ENCODE data around the gene ACY1. TPM values are rescaled to one million over a fixed set of nuclear protein-coding genes. Genes with fewer than 3 reads are reported as not detected.
"Not testable (repeated sequence)": the region's sequence is repeated elsewhere in the genome, so short reads cannot be mapped to it uniquely, and the experiment has no call there.

The ACY1 gene
- polyA plus RNA-seq, 3 donors from 2014 or later: 19.0 to 52.7 (median 23.8) TPM

GRCh38 chr3:51988286-51989146 lies 5.2 kb downstream of the ACY1 start:
- no peaks in the 10 kb centered on the region for H3K9me3 Mint-ChIP-seq
- H3K4me3 Mint-ChIP-seq: no peak overlapping the region
- H3K27me3 Mint-ChIP-seq (ENCODE audit: low read depth in 3 of 3): no peaks in the 10 kb centered on the region
- H3K27ac Mint-ChIP-seq: peak overlapping the region in 2 of 6 donors; percentile 12 to 58
- peaks cover 16 to 19% of the 10 kb centered on the region in 2 donors for H3K4me1 Mint-ChIP-seq
- no peak for DNase-seq
- peaks cover 0 to 5% (median 0%) of the 10 kb centered on the region in 3 donors for H3K36me3 Mint-ChIP-seq

DNA sequence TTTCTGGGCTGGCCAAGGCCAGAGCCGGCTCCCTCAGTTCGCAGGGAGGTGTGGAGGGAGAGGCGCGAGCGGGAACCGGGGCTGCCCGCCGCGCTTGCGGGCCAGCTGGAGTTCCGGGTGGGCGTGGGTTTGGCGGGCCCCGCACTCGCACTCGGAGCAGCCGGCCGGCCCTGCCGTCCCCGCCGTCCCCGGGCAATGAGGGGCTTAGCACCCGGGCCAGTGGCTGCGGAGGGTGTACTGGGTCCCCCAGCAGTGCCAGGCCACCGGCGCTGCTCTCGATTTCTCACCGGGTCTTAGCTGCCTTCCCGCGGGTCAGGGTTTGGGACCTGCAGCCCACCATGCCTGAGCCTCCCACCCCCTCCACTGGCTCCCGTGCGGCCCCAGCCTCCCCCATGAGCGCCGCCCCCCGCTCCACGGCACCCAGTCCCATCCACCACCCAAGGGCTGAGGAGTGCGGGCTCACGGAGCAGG lies 7.2 kb downstream of the ACY1 start:
- Mint-ChIP-seq H3K36me3 (peaks cover 0 to 15% (median 0%) of the 10 kb centered on the region in 3 donors), H3K4me1 (peaks cover 28 to 33% of the 10 kb centered on the region in 2 donors)
- not testable (repeated sequence) for DNase-seq; H3K9me3 Mint-ChIP-seq; H3K4me3 Mint-ChIP-seq; H3K27me3 Mint-ChIP-seq (ENCODE audit: low read depth in 3 of 3); H3K27ac Mint-ChIP-seq

DNA sequence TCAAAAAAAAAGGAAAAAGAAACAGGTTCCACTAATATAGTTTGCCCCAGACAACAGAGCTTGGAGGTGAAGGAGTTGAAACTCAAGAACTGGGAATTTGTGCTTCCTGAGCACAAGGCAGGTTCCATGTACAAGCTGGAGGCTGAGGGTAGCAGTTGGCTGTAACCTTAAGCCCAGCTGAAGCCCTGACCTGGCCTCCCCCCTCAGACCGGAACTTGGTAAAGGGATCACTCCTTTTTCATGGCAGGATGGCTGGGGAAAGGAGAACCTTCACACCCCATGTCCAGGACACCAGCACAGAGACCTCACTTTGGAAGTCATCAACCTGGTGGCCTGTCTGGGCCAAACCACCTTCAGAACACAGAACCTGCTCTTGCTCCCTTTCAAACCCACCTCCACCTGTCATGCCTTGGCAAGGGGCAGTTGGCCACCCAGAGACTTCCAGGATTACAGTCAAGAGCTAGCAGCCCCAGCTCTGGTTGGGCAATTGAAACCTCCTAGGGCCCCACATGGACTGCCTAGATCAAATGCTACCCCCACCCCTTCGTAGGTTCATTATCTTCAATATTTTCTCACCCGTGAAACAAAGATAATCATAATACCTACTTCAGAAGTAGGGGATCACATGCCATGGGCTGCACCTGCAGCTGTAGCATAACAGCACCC lies 8.8 kb downstream of the ACY1 start:
- Mint-ChIP-seq H3K27ac (peak overlapping the region in 1 of 6 donors; percentile 36), H3K4me3 (no peak overlapping the region)

GRCh38 chr3:51993657-51994056 lies 10.3 kb downstream of the ACY1 start:
- Mint-ChIP-seq H3K27ac (peak overlapping the region in 4 of 6 donors; percentile 30 to 100 (median 98)), H3K36me3 (peaks cover 0 to 17% (median 0%) of the 10 kb centered on the region in 3 donors), H3K4me1 (peaks cover 38 to 39% of the 10 kb centered on the region in 2 donors), H3K4me3 (peak overlapping the region in 4 of 5 donors; percentile 33 to 100 (median 100))
- H3K9me3 Mint-ChIP-seq; DNase-seq; H3K27me3 Mint-ChIP-seq (ENCODE audit: low read depth in 3 of 3): not testable (repeated sequence)

More for the DNA sequence above, 8.8 kb downstream of the ACY1 start:
- Mint-ChIP-seq H3K9me3 (no peaks in the 10 kb centered on the region), H3K4me1 (peaks cover 37 to 39% of the 10 kb centered on the region in 2 donors), H3K36me3 (peaks cover 0 to 17% (median 0%) of the 10 kb centered on the region in 3 donors), H3K27me3 (ENCODE audit: low read depth in 3 of 3) (peaks cover 0 to 2% (median 2%) of the 10 kb centered on the region in 3 donors)
- DNase-seq: no peak

GRCh38 chr3:51994530-51994929 lies 11.2 kb downstream of the ACY1 start:
- Mint-ChIP-seq H3K36me3 (peaks cover 0 to 17% (median 0%) of the 10 kb centered on the region in 3 donors), H3K4me3 (peak overlapping the region; percentile 100), H3K9me3 (no peaks in the 10 kb centered on the region), H3K4me1 (peaks cover 36 to 39% of the 10 kb centered on the region in 2 donors), H3K27me3 (ENCODE audit: low read depth in 3 of 3) (peaks cover 3 to 4% (median 4%) of the 10 kb centered on the region in 3 donors), H3K27ac (peak overlapping the region; percentile 96 to 100 (median 99))
- DNase-seq: no peak

- H3K4me1 Mint-ChIP-seq: peaks cover 38 to 39% of the 10 kb centered on the region in 2 donors
- peaks cover 0 to 17% (median 0%) of the 10 kb centered on the region in 3 donors for H3K36me3 Mint-ChIP-seq
- H3K4me3 Mint-ChIP-seq: peak within 1 kb of the TSS; percentile 100
- DNase-seq: peak; percentile 87 to 92 (median 91)
- peak within 1 kb of the TSS; percentile 96 to 100 (median 99) for H3K27ac Mint-ChIP-seq
- H3K9me3 Mint-ChIP-seq: no peaks in the 10 kb centered on the region
- peaks cover 3 to 4% (median 4%) of the 10 kb centered on the region in 3 donors for H3K27me3 Mint-ChIP-seq (ENCODE audit: low read depth in 3 of 3)
These were observed 12.2 kb downstream of the ACY1 start, which contains the start of gene RPL29 for GRCh38 chr3:51995346-51996163. Gene RPL29, minus strand, starts transcription at chr3:51995895. Its CDS starts 434 bp downstream, at chr3:51995461.

DNA sequence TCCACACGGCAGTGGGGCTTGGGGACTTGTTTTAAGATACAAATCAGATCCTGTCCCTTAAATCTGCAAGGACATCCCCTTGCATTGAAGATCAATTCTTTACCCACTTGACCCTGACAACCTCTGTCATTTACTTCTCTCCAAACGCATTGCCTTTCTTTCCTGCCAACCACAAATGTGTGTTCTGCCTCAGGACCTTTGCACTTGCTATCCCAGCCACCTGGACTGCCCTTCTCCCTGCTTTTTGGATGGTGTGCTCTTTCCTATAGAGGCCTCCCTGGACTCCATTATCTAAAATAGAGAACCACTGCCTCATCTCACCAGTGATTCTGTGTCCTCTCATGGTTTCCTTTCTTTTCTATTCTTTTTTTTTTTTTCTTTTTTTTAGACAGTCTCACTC lies 13.8 kb downstream of the ACY1 start:
- Mint-ChIP-seq H3K27ac (peak overlapping the region in 4 of 6 donors; percentile 12 to 77 (median 64)), H3K27me3 (ENCODE audit: low read depth in 3 of 3) (peaks cover 3 to 5% (median 4%) of the 10 kb centered on the region in 3 donors), H3K4me1 (peaks cover 32 to 37% of the 10 kb centered on the region in 2 donors), H3K9me3 (no peaks in the 10 kb centered on the region), H3K36me3 (peaks cover 0 to 17% (median 0%) of the 10 kb centered on the region in 3 donors), H3K4me3 (peak overlapping the region; percentile 48 to 60 (median 56))
- no peak for DNase-seq

DNA sequence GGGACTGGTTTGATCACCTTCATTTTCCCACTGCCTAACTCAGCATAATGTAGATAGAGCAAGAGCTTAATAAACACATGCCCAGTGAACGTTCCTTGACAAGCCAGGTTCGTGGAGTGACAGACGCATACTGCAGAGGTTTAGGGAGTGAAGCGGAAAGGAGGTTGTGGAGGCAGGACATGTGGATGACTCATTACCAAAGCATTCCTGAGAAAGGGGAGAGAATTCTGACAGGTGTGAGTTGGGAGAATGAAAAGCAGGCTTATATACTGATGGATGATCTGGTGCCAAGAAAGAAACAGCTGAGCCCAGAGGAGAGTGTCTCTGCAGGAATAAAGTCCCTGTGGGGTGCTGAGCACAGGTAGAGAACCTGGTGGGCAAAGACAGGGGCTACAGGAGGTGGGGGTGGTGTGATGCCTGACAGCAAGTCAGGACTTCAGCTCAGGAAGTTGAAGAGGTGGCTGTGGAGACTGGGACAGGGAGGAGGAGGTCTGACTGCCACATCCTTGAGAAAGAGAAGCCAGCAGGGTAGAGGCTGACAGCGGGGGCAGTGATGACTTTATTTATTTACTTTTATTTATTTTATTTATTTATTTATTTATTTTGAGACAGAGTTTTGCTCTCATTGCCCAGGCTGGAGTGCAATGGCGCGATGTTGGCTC lies 14.7 kb downstream of the ACY1 start:
- H3K4me3 Mint-ChIP-seq: no peak overlapping the region
- H3K27ac Mint-ChIP-seq: peak overlapping the region in 1 of 6 donors; percentile 28
- no peaks in the 10 kb centered on the region for H3K9me3 Mint-ChIP-seq
- DNase-seq: no peak
- peaks cover 25 to 36% of the 10 kb centered on the region in 2 donors for H3K4me1 Mint-ChIP-seq
- H3K27me3 Mint-ChIP-seq (ENCODE audit: low read depth in 3 of 3): peaks cover 3 to 5% (median 4%) of the 10 kb centered on the region in 3 donors
- peaks cover 0 to 14% (median 0%) of the 10 kb centered on the region in 3 donors for H3K36me3 Mint-ChIP-seq

DNA sequence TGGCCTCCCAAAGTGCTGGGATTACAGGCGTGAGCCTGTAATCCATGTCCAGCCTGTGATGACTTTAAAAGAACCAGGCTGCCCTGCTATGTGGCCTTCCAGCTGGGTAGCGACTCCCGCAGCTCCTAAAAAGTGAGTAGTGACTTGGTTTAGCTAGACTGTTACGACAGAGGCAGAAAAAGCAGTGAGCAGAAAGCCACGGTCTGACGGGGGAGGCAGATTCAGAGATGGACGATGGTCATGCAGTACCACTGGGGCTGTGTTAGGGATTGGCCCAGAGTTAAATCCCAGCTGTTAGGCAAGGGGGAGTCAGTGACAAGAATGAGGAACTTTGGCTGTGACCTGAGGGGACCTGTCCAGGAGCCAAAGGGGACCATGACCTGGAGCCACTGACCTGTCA lies 15.4 kb downstream of the ACY1 start:
- no peak overlapping the region for H3K27ac Mint-ChIP-seq
- no peak overlapping the region for H3K4me3 Mint-ChIP-seq
- peaks cover 0 to 9% (median 0%) of the 10 kb centered on the region in 3 donors for H3K36me3 Mint-ChIP-seq
- DNase-seq: no peak
- H3K27me3 Mint-ChIP-seq (ENCODE audit: low read depth in 3 of 3): peaks cover 3 to 5% (median 4%) of the 10 kb centered on the region in 3 donors
- H3K4me1 Mint-ChIP-seq: peaks cover 24 to 32% of the 10 kb centered on the region in 2 donors
- no peaks in the 10 kb centered on the region for H3K9me3 Mint-ChIP-seq

- Mint-ChIP-seq H3K27ac (no peak overlapping the region), H3K36me3 (peaks cover 0 to 3% (median 0%) of the 10 kb centered on the region in 3 donors), H3K27me3 (ENCODE audit: low read depth in 3 of 3) (peaks cover 3 to 5% (median 5%) of the 10 kb centered on the region in 3 donors), H3K9me3 (no peaks in the 10 kb centered on the region), H3K4me3 (no peak overlapping the region), H3K4me1 (peaks cover 13 to 22% of the 10 kb centered on the region in 2 donors)
- no peak for DNase-seq
These were observed 16.5 kb downstream of the ACY1 start for GRCh38 chr3:51999846-52000245.

DNA sequence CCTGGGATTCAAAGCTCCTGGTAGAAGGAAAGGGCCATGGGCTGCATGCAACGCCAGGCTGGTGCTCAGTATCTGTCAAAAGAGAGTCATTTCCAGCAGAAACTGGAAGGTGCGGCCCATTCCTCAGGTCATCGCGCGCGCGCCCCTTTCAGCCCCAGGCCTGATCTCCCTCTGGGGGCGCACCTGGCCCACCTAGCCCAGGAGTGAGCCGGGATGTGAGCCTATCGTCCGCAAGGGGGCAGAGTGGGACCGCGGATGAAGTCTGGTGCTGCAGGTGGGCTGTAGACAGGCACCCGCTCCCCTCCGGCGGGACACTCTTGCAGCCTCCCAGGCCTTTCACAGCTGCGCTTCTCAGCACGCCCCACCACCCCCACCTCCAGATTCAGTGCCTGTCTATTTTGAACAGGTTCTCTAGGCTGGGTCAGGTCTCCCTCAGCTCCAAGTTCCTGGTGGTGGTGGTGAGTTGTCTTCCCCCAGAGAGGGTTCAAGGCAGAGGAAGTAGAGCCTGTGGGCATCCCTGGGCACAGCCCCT lies 18.2 kb downstream of the ACY1 start:
- Mint-ChIP-seq H3K27ac (no peak overlapping the region), H3K4me3 (no peak overlapping the region), H3K27me3 (ENCODE audit: low read depth in 3 of 3) (peaks cover 1 to 5% (median 4%) of the 10 kb centered on the region in 3 donors), H3K9me3 (no peaks in the 10 kb centered on the region), H3K36me3 (no peaks in the 10 kb centered on the region), H3K4me1 (peaks cover 0 to 11% of the 10 kb centered on the region in 2 donors)
- peak; percentile 83 to 86 (median 83) for DNase-seq

- Mint-ChIP-seq H3K36me3 (no peaks in the 10 kb centered on the region), H3K27me3 (ENCODE audit: low read depth in 3 of 3) (peaks cover 1 to 5% (median 4%) of the 10 kb centered on the region in 3 donors), H3K27ac (no peak overlapping the region), H3K9me3 (no peaks in the 10 kb centered on the region), H3K4me3 (no peak overlapping the region), H3K4me1 (peaks cover 0 to 5% of the 10 kb centered on the region in 2 donors)
- DNase-seq: no peak
These were observed 19.4 kb downstream of the ACY1 start for GRCh38 chr3:52002748-52003147.
